ENCODE data around the gene RNF123. TPM values are rescaled to one million over a fixed set of nuclear protein-coding genes. Genes with fewer than 3 reads are reported as not detected.

RNF123 gene
- total RNA-seq, 2 experiments from 2014 or later = 22.0 to 31.7 TPM

DNA sequence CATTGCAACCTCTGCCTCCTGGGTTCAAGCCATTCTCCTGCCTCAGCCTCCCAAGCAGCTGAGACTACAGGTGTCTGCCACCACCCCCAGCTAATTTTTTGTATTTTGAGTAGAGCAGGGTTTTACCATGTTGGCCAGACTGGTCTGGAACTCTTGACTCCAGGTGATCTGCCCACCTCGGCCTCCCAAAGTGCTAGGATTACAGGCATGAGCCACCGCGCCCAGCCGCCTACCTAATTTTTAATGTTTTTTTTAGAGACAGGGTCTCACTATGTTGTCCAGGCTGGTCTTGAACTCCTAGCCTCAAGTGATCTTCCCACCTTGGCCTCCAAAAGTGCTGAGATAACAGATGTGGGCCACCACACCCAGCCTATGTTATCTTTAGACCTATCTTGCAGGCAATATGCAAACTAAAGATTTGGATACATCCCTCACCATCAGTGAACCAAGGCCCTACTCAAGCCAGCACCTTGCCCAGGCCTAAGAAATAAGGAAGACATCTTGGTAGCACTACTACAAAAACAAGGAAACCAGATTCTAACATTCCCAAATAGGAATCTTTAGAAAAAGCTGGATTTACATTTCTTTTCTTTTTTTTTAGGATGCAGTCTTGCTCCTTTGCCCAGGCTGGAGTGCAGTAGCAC, 40.7 kb downstream of the RNF123 start:
- Mint-ChIP-seq H3K36me3 (ENCODE audit: low read depth) (peaks cover 15% of the 10 kb centered on the region), H3K4me3 (no peak overlapping the region), H3K4me1 (ENCODE audit: low read depth) (no peaks in the 10 kb centered on the region), H3K27me3 (no peaks in the 10 kb centered on the region), H3K27ac (no peak overlapping the region), H3K9me3 (no peaks in the 10 kb centered on the region)
- TF ChIP-seq CTCF (IDR thresholded peaks at IDR 0.05) = no peak
- no peak for DNase-seq
- ChIA-PET POLR2A (interaction anchor here (0.9 kb wide), 1 partner anchor 9 kb away, joined by 3 read pairs; no protein-coding TSS in a partner anchor), CTCF (interaction anchor here (0.8 kb wide), 1 partner anchor 387 kb away, joined by 3 read pairs; no protein-coding TSS in a partner anchor)
- no peak for ATAC-seq
- intact Hi-C loops (cut with micrococcal nuclease) = no loop called here

- CTCF ChIA-PET = no interaction called here
- TF ChIP-seq CTCF (IDR thresholded peaks at IDR 0.05) = no peak
- Mint-ChIP-seq H3K9me3 (no peaks in the 10 kb centered on the region), H3K36me3 (ENCODE audit: low read depth) (peaks cover 23% of the 10 kb centered on the region), H3K27me3 (no peaks in the 10 kb centered on the region), H3K27ac (no peak overlapping the region), H3K4me1 (ENCODE audit: low read depth) (no peaks in the 10 kb centered on the region), H3K4me3 (no peak overlapping the region)
- intact Hi-C loops (cut with micrococcal nuclease) = no loop called here
- DNase-seq = no peak
- POLR2A ChIA-PET = interaction anchor here (0.9 to 1.6 kb wide), 2 partner anchors 9 to 14 kb away, joined by 3 to 4 read pairs; partner anchors contain the start of gene GMPPB
- no peak for ATAC-seq
Measured at GRCh38 chr3:49732597-49732996, 43.2 kb downstream of the RNF123 start.

DNA sequence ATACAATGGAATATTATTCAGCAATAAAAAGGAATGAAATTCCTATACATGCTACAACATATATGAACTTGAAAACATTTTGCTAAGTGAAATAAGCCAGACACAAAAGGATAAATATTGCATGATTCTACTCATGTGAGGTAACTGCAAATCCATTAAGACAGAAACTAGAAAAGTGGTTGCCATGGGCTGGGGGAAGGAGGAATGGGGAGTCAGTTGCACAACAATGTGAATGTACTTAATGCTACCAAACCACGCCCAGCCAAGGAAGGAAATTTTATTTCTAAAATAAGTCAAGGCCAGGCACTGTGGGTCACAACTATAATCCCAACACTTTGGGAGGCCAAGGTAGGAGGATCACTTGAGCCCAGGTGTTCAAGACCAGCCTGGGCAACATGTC, 44.2 kb downstream of the RNF123 start:
- Mint-ChIP-seq H3K9me3 (no peaks in the 10 kb centered on the region), H3K27me3 (no peaks in the 10 kb centered on the region), H3K4me1 (ENCODE audit: low read depth) (peaks cover 1% of the 10 kb centered on the region), H3K4me3 (no peak overlapping the region), H3K36me3 (ENCODE audit: low read depth) (peaks cover 27% of the 10 kb centered on the region), H3K27ac (no peak overlapping the region)
- no peak for ATAC-seq
- intact Hi-C loops (cut with micrococcal nuclease) = no loop called here
- CTCF ChIA-PET = no interaction called here
- no peak for TF ChIP-seq CTCF (IDR thresholded peaks at IDR 0.05)
- POLR2A ChIA-PET = interaction anchor here (1.1 kb wide), 1 partner anchor 62 kb away, joined by 3 read pairs; no protein-coding TSS in a partner anchor
- no peak for DNase-seq

GRCh38 chr3:49734752-49735151, 45.4 kb downstream of the RNF123 start:
- no peak overlapping the region for H3K27ac Mint-ChIP-seq

More at GRCh38 chr3:49734752-49735151, 45.4 kb downstream of the RNF123 start:
- intact Hi-C loops (cut with micrococcal nuclease) = no loop called here
- H3K4me1 Mint-ChIP-seq (ENCODE audit: low read depth) = peaks cover 4% of the 10 kb centered on the region
- no peak for DNase-seq
- no peak for TF ChIP-seq CTCF (IDR thresholded peaks at IDR 0.05)
- H3K27me3 Mint-ChIP-seq = no peaks in the 10 kb centered on the region
- POLR2A ChIA-PET = interaction anchor here (1.1 to 1.4 kb wide), 4 partner anchors 10 to 63 kb away, joined by 3 to 7 read pairs (median 4); partner anchors contain the start of gene AMIGO3
- ATAC-seq = no peak
- CTCF ChIA-PET = interaction anchor here (1.2 kb wide), 1 partner anchor 104 kb away, joined by 5 read pairs; no protein-coding TSS in a partner anchor
- H3K36me3 Mint-ChIP-seq (ENCODE audit: low read depth) = peaks cover 30% of the 10 kb centered on the region
- H3K4me3 Mint-ChIP-seq = no peak overlapping the region
- no peaks in the 10 kb centered on the region for H3K9me3 Mint-ChIP-seq

Measured in activated CD8-positive, alpha-beta T cell treated with anti-CD3 and anti-CD28 coated beads for 36 hours (primary cell).